Transverse colon (tissue), 3 donors: Measurements from ENCODE around the gene CFAP46.

ENCODE experiments used
- POLR2A ChIP-seq: fragments of 450-650 bp; IDR thresholded peaks from one replicate; pipeline ENCODE4 v1.6.1; 2016; ENCODE audit warnings: antibody characterized with exemption, mild to moderate bottlenecking, moderate library complexity
- TF ChIP-seq, protein P1 (sequence below), 5 experiments: fragments of 200-600 bp in 3 of 5; fragments of 450-650 bp in 2 of 5; sonication (generic) in 3 of 5; IDR thresholded peaks; 1 replicate in 2 of 5; 2 replicates in 3 of 5; pipeline ENCODE4 v1.5.1; 2016 to 2017; ENCODE audit warnings: antibody characterized with exemption in 5 of 5, inconsistent platforms in 3 of 5, mild to moderate bottlenecking in 2 of 5, moderate library complexity in 1 of 5

GRCh38 chr10:132921086-132921485 lies 21.3 kb downstream of the CFAP46 start:
- TF ChIP-seq, protein P1, sequence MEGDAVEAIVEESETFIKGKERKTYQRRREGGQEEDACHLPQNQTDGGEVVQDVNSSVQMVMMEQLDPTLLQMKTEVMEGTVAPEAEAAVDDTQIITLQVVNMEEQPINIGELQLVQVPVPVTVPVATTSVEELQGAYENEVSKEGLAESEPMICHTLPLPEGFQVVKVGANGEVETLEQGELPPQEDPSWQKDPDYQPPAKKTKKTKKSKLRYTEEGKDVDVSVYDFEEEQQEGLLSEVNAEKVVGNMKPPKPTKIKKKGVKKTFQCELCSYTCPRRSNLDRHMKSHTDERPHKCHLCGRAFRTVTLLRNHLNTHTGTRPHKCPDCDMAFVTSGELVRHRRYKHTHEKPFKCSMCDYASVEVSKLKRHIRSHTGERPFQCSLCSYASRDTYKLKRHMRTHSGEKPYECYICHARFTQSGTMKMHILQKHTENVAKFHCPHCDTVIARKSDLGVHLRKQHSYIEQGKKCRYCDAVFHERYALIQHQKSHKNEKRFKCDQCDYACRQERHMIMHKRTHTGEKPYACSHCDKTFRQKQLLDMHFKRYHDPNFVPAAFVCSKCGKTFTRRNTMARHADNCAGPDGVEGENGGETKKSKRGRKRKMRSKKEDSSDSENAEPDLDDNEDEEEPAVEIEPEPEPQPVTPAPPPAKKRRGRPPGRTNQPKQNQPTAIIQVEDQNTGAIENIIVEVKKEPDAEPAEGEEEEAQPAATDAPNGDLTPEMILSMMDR (IDR thresholded peaks at IDR 0.05): no peak
- no peak for TF ChIP-seq POLR2A
